GM19239 (cell line): ENCODE results near the gene KCNG4.
"Not testable (repeated sequence)": the region's sequence is repeated elsewhere in the genome, so short reads cannot be mapped to it uniquely, and the experiment has no call there.

Experiments used
- DNase-seq: peaks from one replicate; pipeline ENCODE4 v3.0.0; 2011; ENCODE audit warnings: low spot score; ENCODE audit not compliant: insufficient read length
- FAIRE-seq: peaks from 2 replicates; lab custom pipeline; 2011; peaks lifted over from hg19 to GRCh38; lab: Jason Lieb, UNC

The KCNG4 gene

DNA sequence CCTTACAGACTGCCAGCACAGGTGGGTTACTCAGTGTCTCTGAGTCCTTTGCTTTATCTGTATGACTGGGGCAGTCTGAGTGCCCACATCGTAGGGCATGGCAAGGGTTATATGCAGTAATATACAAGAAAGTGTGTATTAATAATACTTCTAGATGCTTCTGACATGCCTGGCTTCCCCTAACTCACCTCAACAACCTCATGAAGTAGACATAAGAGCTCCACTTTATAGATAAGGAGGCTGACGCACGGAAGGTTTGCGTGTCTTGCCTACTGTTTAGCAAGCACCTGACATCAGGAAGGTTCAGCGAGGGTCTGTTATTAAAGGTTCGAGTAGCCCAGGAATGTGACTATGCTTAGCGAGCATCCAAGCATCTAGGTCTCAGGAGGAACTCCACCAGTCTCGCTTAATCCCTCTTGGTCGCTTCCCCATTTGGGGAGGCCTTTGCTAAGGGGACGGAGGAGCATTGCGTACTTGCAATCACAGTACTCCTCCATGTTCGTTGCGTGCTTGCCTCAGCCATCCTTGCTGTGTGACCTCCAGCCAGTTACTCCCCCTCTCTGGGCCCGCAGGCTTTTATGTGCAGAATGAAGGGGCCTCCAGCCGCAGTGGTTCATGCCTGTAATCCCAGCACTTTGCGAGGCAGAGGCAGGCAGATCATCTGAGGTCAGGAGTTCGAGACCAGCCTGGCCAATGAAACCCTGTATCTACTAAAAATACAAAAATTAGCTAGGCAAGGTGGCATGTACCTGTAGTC, 1.6 kb downstream of the KCNG4 start:
- no peak for DNase-seq

GRCh38 chr16:84236671-84237070, 3.1 kb downstream of the KCNG4 start:
- DNase-seq = no peak
- FAIRE-seq = no peak

More for the DNA sequence above, 1.6 kb downstream of the KCNG4 start:
- no peak for FAIRE-seq

DNA sequence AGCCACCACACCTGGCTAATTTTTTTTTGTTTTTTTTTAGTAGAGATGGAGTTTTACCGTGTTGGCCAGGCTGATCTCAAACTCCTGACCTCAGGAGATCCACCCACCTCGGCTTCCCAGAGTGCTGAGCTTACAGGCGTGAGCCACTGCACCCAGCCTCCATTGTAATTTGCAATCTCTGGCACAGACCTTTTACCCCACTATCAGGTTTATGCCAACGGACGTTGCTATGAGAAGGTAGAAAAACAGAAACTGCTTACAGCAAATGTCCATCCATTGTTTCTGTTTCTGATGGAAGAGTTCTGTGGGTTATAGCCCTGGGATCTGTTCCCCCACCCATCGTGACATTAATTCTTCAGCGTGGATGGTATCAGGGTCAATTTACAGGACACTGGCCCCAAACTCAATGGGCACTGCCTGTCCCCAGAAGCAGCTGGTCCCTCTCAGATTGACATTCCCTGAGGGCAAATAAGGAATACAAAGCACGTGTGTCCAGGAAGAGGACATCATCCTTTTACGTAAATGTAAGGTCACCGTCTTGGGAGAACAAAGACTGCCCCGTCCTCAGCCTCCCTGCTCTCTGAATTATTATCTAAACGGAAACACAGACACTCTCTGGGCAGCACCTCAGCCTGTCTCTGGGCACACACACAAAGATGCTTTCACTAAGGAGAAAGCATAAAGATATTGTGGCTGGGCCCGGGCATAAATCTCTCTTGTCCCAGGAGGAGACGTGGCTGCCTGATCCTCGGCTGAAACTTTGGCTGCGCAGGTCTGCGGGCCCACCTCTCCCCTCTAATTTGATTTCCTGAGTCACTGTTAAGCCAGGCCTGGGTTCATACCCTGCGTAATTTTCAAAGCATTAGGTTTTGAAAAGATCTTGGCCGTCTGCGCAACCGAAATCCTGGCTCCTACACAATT, 5.2 kb downstream of the KCNG4 start:
- no peak for FAIRE-seq
- DNase-seq = no peak

DNA sequence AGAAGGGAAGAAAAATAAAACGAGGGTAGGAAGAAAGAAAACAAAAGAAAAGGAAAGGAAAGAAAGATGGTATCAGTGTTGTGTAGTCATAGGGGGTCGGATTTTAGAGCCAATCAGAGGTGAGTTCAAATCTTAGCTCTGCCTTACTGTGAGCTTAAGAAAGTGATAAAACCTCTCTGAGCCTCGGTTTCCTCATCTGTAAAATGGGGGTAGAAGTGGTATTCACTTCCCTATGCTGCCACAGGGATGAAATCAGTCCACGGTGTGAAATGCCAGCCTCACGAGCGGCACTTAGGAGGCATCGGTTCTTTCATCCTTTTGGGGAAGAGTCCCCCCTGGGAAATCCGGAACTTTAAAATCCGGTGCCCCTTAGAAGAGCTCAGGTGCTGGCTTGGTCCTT, 6.1 kb downstream of the KCNG4 start:
- no peak for DNase-seq
- FAIRE-seq = no peak

DNA sequence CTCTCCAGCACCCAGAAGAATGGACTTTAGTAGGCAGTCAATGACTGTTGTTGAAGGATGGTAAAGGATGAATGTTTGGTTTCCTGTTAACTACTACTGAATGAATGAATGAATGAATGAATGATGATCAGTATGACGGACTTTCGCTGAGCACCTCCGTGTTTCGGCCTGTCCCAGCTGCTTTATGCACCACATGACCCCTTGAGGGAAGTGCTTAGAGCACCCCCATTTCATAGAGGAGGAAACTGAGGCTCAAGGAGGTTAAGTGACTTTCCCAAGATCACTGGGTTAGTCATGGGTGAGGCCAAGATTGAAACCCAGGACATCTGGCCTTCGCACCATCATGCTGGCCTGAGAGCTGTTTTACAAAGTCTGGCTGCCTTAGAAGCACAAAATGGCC, 6.8 kb downstream of the KCNG4 start:
- DNase-seq = no peak
- FAIRE-seq = no peak

DNA sequence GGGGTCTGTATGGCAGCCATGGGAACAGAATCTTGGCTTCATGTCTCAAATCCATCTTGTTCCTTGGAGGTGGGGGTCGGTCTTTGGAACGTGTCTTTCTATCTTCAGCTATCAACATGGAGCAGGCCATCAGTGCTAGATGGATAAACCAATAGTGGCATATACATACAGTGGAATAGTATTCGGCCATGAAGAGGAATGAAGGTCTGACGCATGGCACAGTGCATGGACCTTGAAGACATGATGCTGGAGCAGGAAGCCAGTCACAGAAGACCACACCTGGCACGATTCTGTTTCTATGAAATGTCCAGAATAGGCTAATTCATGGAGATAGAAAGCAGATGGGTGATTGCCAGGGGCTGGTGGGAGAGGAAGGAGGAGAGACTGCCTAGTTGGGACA, 7.8 kb downstream of the KCNG4 start:
- FAIRE-seq = no peak
- DNase-seq = no peak

GRCh38 chr16:84229471-84229870, 10.3 kb downstream of the KCNG4 start:
- FAIRE-seq = no peak

DNA sequence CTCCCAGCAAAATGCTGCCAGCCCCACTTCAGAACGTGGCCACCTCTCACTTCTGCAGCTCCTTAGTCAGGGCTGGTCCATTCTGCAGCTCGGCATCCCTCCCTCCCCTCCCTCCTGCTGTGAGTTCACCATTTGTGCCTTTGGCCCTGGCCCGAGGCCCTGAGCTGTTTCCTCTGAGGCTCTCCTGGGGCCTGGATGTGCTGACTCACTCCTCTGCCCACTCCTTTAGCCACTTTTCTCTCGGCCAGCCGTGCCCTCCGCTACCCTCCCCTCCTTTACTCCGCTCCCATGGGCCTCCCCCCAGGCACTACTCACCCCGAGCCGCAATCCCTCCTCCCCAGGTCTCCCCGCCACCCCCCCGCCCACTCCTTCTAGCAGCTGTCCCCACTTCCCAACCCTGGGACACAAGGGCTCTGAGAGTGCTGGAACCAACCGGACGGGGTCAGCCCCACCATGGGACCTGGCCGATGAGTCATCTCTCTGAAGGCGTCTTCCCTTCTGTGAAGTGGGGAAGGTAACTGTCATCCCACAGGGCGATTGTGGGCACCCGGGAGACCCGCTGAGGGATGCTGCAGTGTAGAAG, 11.5 kb downstream of the KCNG4 start:
- FAIRE-seq (no peak), DNase-seq (no peak)

More at GRCh38 chr16:84229471-84229870, 10.3 kb downstream of the KCNG4 start:
- no peak for DNase-seq

DNA sequence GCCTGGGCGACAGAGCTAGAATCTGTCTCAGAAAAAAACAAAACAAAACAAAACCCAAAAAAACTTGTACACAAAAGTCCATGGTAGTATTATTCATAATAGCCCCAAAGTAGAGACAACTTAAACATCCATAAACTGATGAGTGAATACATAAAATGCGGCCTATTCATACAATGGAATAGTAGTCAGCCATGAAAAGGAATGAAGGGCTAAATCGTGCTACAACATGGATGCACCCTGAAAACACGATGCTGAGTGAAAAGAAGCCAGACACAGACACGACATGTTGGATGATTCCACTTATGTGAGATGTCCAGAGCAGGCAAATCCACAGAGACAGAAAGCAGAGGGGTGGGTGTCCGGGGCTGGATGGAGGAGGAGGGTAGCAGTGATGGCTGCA, 12.3 kb downstream of the KCNG4 start:
- DNase-seq (no peak), FAIRE-seq (no peak)

DNA sequence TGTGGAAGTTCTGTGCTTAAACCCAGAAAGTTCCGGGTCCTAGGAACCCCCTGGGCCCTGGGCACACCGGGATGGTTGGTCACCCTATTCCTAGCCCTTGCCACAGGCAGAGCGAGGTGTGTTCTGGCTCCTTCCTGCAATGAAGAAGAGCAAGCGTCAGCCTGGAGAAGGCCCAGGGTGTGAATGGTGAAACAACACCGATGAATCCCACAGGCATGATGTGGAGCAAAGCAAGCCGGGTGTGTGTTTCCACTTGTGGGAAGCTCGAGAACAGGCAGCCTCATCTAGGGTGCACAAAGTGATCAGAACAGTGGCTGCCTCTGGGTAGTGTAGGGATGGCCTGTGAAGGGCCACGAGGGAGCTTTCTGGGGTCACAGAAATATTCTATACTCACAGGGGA, 13.8 kb downstream of the KCNG4 start:
- FAIRE-seq (no peak), DNase-seq (no peak)

DNA sequence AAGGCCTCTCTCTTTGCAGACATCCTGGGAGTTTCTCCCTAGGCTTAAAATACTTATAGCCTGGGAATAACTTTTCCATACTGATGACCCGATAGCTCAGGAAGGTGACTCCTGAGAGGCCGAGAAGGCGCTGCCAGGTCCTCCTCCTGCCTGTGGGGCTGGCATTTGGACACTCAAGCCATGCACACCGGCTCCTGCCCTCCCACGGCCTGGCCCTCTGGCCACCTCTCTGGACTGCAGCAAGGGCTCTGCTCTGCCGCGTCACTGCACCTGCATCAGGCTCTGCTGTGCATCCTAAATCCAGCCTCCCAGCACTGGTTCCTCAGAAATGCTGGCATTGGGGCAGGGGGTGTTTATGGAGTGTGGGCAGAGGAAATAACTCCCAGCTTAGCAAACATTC, 14.2 kb downstream of the KCNG4 start:
- DNase-seq (no peak), FAIRE-seq (no peak)

DNA sequence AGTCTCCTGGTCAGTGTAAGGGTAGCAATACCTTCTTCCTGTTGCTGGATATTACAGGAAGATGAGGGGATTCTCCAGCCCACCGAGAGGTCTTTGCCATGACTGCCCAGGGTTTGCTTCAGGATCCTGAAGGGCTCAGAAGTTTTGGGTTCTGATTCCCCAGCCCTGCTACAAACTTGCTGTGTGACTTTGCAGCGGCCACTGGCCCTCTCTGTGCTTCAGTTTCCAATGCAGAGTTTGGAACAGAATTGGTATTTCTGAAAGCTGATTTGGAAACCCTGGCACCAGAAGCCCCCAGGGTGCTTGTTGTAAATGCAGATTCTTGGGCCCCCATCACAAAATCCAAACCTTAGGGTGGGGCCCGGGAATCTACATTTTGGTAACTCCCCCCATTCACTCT, 14.7 kb downstream of the KCNG4 start:
- FAIRE-seq = no peak

GRCh38 chr16:84224554-84224953, 15.3 kb downstream of the KCNG4 start:
- FAIRE-seq (no peak), DNase-seq (no peak)

More for the DNA sequence above, 14.7 kb downstream of the KCNG4 start:
- no peak for DNase-seq

- DNase-seq (no peak), FAIRE-seq (no peak)
Measured at GRCh38 chr16:84223456-84223855, 16.4 kb downstream of the KCNG4 start.

- DNase-seq (no peak), FAIRE-seq (no peak)
Measured at GRCh38 chr16:84220851-84221250, 19.0 kb downstream of the KCNG4 start.

GRCh38 chr16:84218956-84219355, 20.9 kb downstream of the KCNG4 start:
- DNase-seq = no peak

DNA sequence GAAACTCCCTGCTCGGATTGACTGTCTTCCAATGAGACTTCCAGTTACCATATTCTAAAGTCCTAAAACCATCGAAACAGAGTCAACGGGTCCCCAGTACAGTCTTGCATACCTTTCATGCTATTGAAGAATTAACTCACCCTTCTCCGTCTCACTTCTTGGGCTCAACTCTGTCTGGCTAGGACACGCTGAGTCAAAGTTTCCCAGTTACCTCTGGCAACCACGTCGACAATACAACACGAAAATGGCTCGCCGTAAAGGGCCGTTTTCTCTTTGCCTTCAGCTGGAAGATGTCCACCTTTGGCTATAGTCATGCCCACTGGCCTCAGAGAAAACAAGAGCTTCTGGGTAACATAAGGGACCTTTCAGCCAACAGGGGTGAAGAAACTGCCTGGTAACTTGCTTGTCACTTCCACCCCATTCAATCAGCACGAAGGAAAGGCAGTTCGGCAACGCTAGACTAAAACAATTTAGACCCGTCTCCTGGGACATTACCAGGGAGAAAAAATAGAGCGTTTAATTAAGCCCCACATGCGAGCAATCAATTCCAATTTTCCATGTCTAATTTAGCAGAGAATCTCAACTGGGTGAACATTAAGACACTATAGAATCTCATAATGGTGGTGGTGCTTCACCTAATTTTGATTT, 21.5 kb downstream of the KCNG4 start:
- no peak for FAIRE-seq
- no peak for DNase-seq

More at GRCh38 chr16:84218956-84219355, 20.9 kb downstream of the KCNG4 start:
- FAIRE-seq = no peak

- not testable (repeated sequence) for FAIRE-seq, DNase-seq
Measured at GRCh38 chr16:84216144-84216543, 23.7 kb downstream of the KCNG4 start.

DNA sequence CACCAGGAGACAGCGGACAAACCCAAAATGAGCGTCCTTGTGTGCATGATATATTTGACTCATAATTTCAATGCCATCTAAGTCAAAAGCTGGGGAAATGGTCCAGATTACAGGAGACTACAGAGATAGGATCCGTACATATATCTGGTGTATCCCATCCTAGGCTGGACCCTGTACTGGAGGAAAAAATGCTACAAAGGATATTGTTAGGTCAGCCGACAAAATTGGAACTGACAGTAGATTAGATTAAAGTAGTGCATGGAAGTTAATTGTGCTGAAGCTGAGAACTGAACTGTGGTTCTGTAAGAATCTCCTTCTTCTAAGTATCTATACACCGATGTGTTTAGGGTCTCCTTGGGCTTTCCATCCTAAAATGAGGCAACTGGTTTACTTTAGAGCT, 24.3 kb downstream of the KCNG4 start:
- FAIRE-seq (no peak), DNase-seq (no peak)

GRCh38 chr16:84214451-84215066, 25.3 kb downstream of the KCNG4 start:
- DNase-seq = no peak
- FAIRE-seq = no peak
